Subcutaneous abdominal adipose tissue (tissue), 5 donors: Measurements from ENCODE around the gene TMEM33.

Experiments used
- H3K27ac ChIP-seq: one replicate; pipeline ENCODE4 v1.7.0; 2013; ENCODE audit warnings: low read depth, mild to moderate bottlenecking, inconsistent platforms, low read length, moderate library complexity
- H3K27me3 ChIP-seq, 5 donors: one replicate each; pipeline ENCODE4 v1.7.0; 2013; ENCODE audit warnings: low read length in 5 of 5, inconsistent platforms in 1 of 5; ENCODE audit not compliant: control insufficient read depth in 5 of 5, insufficient read depth in 4 of 5
- H3K36me3 ChIP-seq, 5 donors: one replicate each; pipeline ENCODE4 v1.7.0; 2013; ENCODE audit warnings: low read length in 5 of 5; ENCODE audit not compliant: control insufficient read depth in 5 of 5, insufficient read depth in 5 of 5
- H3K4me1 ChIP-seq, 5 donors: one replicate each; pipeline ENCODE4 v1.7.0; 2013; ENCODE audit warnings: low read length in 5 of 5, mild to moderate bottlenecking in 3 of 5, moderate library complexity in 1 of 5; ENCODE audit not compliant: control insufficient read depth in 5 of 5, insufficient read depth in 5 of 5
- H3K4me3 ChIP-seq, 5 donors: one replicate each; pipeline ENCODE4 v1.7.0; 2013; ENCODE audit warnings: low read length in 5 of 5, low read depth in 1 of 5
- H3K9ac ChIP-seq, 5 donors: one replicate each; pipeline ENCODE4 v1.7.0; 2013; ENCODE audit warnings: low read length in 5 of 5, mild to moderate bottlenecking in 4 of 5, moderate library complexity in 3 of 5
- H3K9me3 ChIP-seq, 5 donors: one replicate each; pipeline ENCODE4 v1.7.0; 2013; ENCODE audit warnings: low read length in 5 of 5; ENCODE audit not compliant: control insufficient read depth in 5 of 5
- donor health status: healthy.
- donor health status: healthy.
- donor health status: healthy.
- donor health status: healthy.
- donor health status: healthy.

Gene TMEM33

GRCh38 chr4:41969671-41970070 is 34.4 kb downstream of the TMEM33 start:
- Histone ChIP-seq H3K9ac (no peak overlapping the region), H3K9me3 (peaks cover 0 to 5% (median 0%) of the 10 kb centered on the region in 5 donors), H3K4me3 (no peak overlapping the region), H3K27me3 (no peaks in the 10 kb centered on the region), H3K27ac (no peak overlapping the region), H3K4me1 (no peaks in the 10 kb centered on the region), H3K36me3 (no peaks in the 10 kb centered on the region)

- Histone ChIP-seq H3K9ac (no peak overlapping the region), H3K27ac (no peak overlapping the region), H3K4me3 (no peak overlapping the region), H3K4me1 (no peaks in the 10 kb centered on the region), H3K36me3 (no peaks in the 10 kb centered on the region), H3K9me3 (no peaks in the 10 kb centered on the region), H3K27me3 (no peaks in the 10 kb centered on the region)
Observed at GRCh38 chr4:41975341-41975740, 40.1 kb downstream of the TMEM33 start.

GRCh38 chr4:41976775-41977516 is 41.7 kb downstream of the TMEM33 start:
- H3K9me3 ChIP-seq = peaks cover 0 to 3% (median 0%) of the 10 kb centered on the region in 5 donors
- H3K9ac ChIP-seq = no peak overlapping the region
- no peak overlapping the region for H3K27ac ChIP-seq
- H3K4me3 ChIP-seq = no peak overlapping the region
- no peaks in the 10 kb centered on the region for H3K4me1 ChIP-seq
- H3K36me3 ChIP-seq = no peaks in the 10 kb centered on the region
- H3K27me3 ChIP-seq = no peaks in the 10 kb centered on the region

GRCh38 chr4:41977709-41978108 is 42.5 kb downstream of the TMEM33 start:
- no peaks in the 10 kb centered on the region for H3K36me3 ChIP-seq
- H3K9me3 ChIP-seq = peaks cover 0 to 5% (median 0%) of the 10 kb centered on the region in 5 donors
- no peak overlapping the region for H3K9ac ChIP-seq
- H3K27ac ChIP-seq = no peak overlapping the region
- no peaks in the 10 kb centered on the region for H3K27me3 ChIP-seq
- H3K4me1 ChIP-seq = no peaks in the 10 kb centered on the region
- H3K4me3 ChIP-seq = no peak overlapping the region

GRCh38 chr4:41981456-41981855 is 46.2 kb downstream of the TMEM33 start, which contains the start of gene DCAF4L1:
Gene DCAF4L1, plus strand, starts transcription at chr4:41981756. Its CDS starts 37 bp downstream, at chr4:41981793.
- no peaks in the 10 kb centered on the region for H3K4me1 ChIP-seq
- H3K27ac ChIP-seq = no peak within 1 kb of the TSS
- H3K9me3 ChIP-seq = peaks cover 0 to 5% (median 0%) of the 10 kb centered on the region in 5 donors
- no peak within 1 kb of the TSS for H3K4me3 ChIP-seq
- H3K9ac ChIP-seq = no peak within 1 kb of the TSS
- H3K27me3 ChIP-seq = no peaks in the 10 kb centered on the region
- no peaks in the 10 kb centered on the region for H3K36me3 ChIP-seq

- no peaks in the 10 kb centered on the region for H3K27me3 ChIP-seq
- H3K4me3 ChIP-seq = no peak overlapping the region
- no peaks in the 10 kb centered on the region for H3K36me3 ChIP-seq
- H3K27ac ChIP-seq = no peak overlapping the region
- H3K9me3 ChIP-seq = peaks cover 0 to 5% (median 0%) of the 10 kb centered on the region in 5 donors
- H3K4me1 ChIP-seq = no peaks in the 10 kb centered on the region
- no peak overlapping the region for H3K9ac ChIP-seq
Observed at GRCh38 chr4:41982716-41983115, 47.5 kb downstream of the TMEM33 start.

- no peaks in the 10 kb centered on the region for H3K36me3 ChIP-seq
- no peak overlapping the region for H3K9ac ChIP-seq
- peaks cover 0 to 12% (median 7%) of the 10 kb centered on the region in 5 donors for H3K4me1 ChIP-seq
- H3K27me3 ChIP-seq = no peaks in the 10 kb centered on the region
- H3K9me3 ChIP-seq = peaks cover 0 to 5% (median 0%) of the 10 kb centered on the region in 5 donors
- H3K27ac ChIP-seq = no peak overlapping the region
- no peak overlapping the region for H3K4me3 ChIP-seq
Observed at GRCh38 chr4:41985151-41985550, 49.9 kb downstream of the TMEM33 start.

GRCh38 chr4:41989994-41990364 is 54.8 kb downstream of the TMEM33 start:
- H3K27me3 ChIP-seq = no peaks in the 10 kb centered on the region
- H3K9ac ChIP-seq = peak overlapping the region in 4 of 5 donors; percentile 86 to 94 (median 92)
- H3K9me3 ChIP-seq = no peaks in the 10 kb centered on the region
- H3K27ac ChIP-seq = peak overlapping the region; percentile 66
- H3K4me1 ChIP-seq = peaks cover 2 to 31% (median 21%) of the 10 kb centered on the region in 5 donors
- H3K36me3 ChIP-seq = no peaks in the 10 kb centered on the region
- H3K4me3 ChIP-seq = peak overlapping the region; percentile 88 to 96 (median 92)

- Histone ChIP-seq H3K4me3 (peak within 1 kb of the TSS; percentile 88 to 96 (median 92)), H3K9me3 (no peaks in the 10 kb centered on the region), H3K36me3 (no peaks in the 10 kb centered on the region), H3K27ac (peak within 1 kb of the TSS; percentile 66), H3K4me1 (peaks cover 2 to 31% (median 21%) of the 10 kb centered on the region in 5 donors), H3K9ac (peak within 1 kb of the TSS; percentile 86 to 94 (median 91)), H3K27me3 (no peaks in the 10 kb centered on the region)
Observed at GRCh38 chr4:41990365-41991111, 55.3 kb downstream of the TMEM33 start, which contains the start of gene SLC30A9. Gene SLC30A9, plus strand, starts transcription at chr4:41990530. Its CDS starts 122 bp downstream, at chr4:41990652.
